PC-9 (cell line): ENCODE measurements around the gene UGGT2.

Experiments
- CTCF ChIP-seq: fragments of 200-600 bp; sonication (generic); conservative IDR thresholded peaks from 2 replicates; pipeline ENCODE4 v1.6.1; 2017; ENCODE audit warnings: mixed run types, antibody characterized with exemption, mild to moderate bottlenecking, moderate library complexity
- EZH2 ChIP-seq: fragments of 200-600 bp; sonication (generic); IDR thresholded peaks from 2 replicates; pipeline ENCODE4 v1.8.0; 2017; ENCODE audit warnings: antibody characterized with exemption, low read depth

- TF ChIP-seq CTCF, result no peak
- no peak for TF ChIP-seq EZH2
Measured at GRCh38 chr13:95874286-95874685, 178.9 kb downstream of the UGGT2 start.
